MM.1S (cell line): ENCODE data around the gene PODXL2.

Source experiments
- DNase-seq: peaks from one replicate; pipeline ENCODE4 v3.0.0-alpha.2; 2015
- H2AFZ ChIP-seq: fragments of 300-600 bp; sonication (generic); 2 replicates; pipeline ENCODE4 v1.6.0; 2016; ENCODE audit warnings: antibody characterized with exemption, low read length
- H3F3A ChIP-seq: fragments of 300-600 bp; sonication (generic); 2 replicates; pipeline ENCODE4 v1.6.1; 2016; ENCODE audit warnings: mild to moderate bottlenecking, antibody characterized with exemption, low read length, moderate library complexity, mixed read lengths; ENCODE audit not compliant: insufficient read depth
- H3K27ac ChIP-seq: fragments of 300-600 bp; sonication (generic); 2 replicates; pipeline ENCODE4 v1.5.1; 2016; ENCODE audit warnings: mild to moderate bottlenecking, low read length
- H3K27me3 ChIP-seq: fragments of 300-600 bp; sonication (generic); replicated peaks from 2 replicates; pipeline ENCODE4 v1.6.0; 2016; ENCODE audit warnings: low read length; ENCODE audit not compliant: insufficient read depth
- H3K36me3 ChIP-seq: fragments of 300-600 bp; sonication (generic); replicated peaks from 2 replicates; pipeline ENCODE4 v1.6.1; 2016; ENCODE audit warnings: mild to moderate bottlenecking, low read length, mixed read lengths; ENCODE audit not compliant: insufficient read depth
- H3K4me1 ChIP-seq: fragments of 300-600 bp; sonication (generic); 2 replicates; pipeline ENCODE4 v1.6.1; 2016; ENCODE audit warnings: low read length, mixed read lengths
- H3K4me2 ChIP-seq: fragments of 300-600 bp; sonication (generic); 2 replicates; pipeline ENCODE4 v1.6.0; 2016; ENCODE audit warnings: low read depth, low read length
- H3K4me3 ChIP-seq: fragments of 300-600 bp; sonication (generic); 2 replicates; pipeline ENCODE4 v1.5.1; 2016; ENCODE audit warnings: low read length, mixed read lengths
- H3K79me2 ChIP-seq: fragments of 300-600 bp; sonication (generic); 2 replicates; pipeline ENCODE4 v1.6.1; 2016; ENCODE audit warnings: mixed run types, low read length, mixed read lengths
- H3K9ac ChIP-seq: fragments of 300-600 bp; sonication (generic); 2 replicates; pipeline ENCODE4 v1.6.1; 2016; ENCODE audit warnings: low read length, mixed read lengths
- H3K9me2 ChIP-seq: fragments of 300-600 bp; sonication (generic); replicated peaks from 2 replicates; pipeline ENCODE4 v1.6.1; 2016; ENCODE audit warnings: mild to moderate bottlenecking, low read length, mixed read lengths; ENCODE audit not compliant: insufficient read depth
- H3K9me3 ChIP-seq: fragments of 300-600 bp; sonication (generic); replicated peaks from 2 replicates; pipeline ENCODE4 v1.6.1; 2016; ENCODE audit warnings: mild to moderate bottlenecking, low read length, mixed read lengths; ENCODE audit not compliant: insufficient read depth
- H4K20me1 ChIP-seq: fragments of 300-600 bp; sonication (generic); 2 replicates; pipeline ENCODE4 v1.6.1; 2016; ENCODE audit warnings: mild to moderate bottlenecking, low read length, moderate library complexity, mixed read lengths; ENCODE audit not compliant: insufficient read depth
- CTCF ChIP-seq: fragments of 300-600 bp; sonication (generic); IDR thresholded peaks from 2 replicates; pipeline ENCODE4 v1.5.1; 2016; ENCODE audit warnings: antibody characterized with exemption, low read length, mixed read lengths
- EZH2 ChIP-seq: fragments of 300-600 bp; sonication (generic); optimal IDR thresholded peaks from 2 replicates; pipeline ENCODE3; 2017; ENCODE audit warnings: low read depth, mild to moderate bottlenecking, antibody characterized with exemption, low read length, mixed read lengths
- EZH2phosphoT487 ChIP-seq: fragments of 300-600 bp; sonication (generic); IDR thresholded peaks from 2 replicates; pipeline ENCODE4 v1.6.1; 2018; ENCODE audit warnings: antibody characterized with exemption, low read length

PODXL2 gene

GRCh38 chr3:127637546-127637945, 8.6 kb downstream of the PODXL2 start:
- no peaks in the 10 kb centered on the region for H3F3A ChIP-seq
- H3K27me3 ChIP-seq: no peaks in the 10 kb centered on the region
- no peaks in the 10 kb centered on the region for H4K20me1 ChIP-seq
- TF ChIP-seq CTCF: no peak
- TF ChIP-seq EZH2: no peak
- no peak for TF ChIP-seq EZH2phosphoT487
- no peak for DNase-seq
- H3K9me3 ChIP-seq: no peaks in the 10 kb centered on the region
- no peak overlapping the region for H3K9ac ChIP-seq
- H3K27ac ChIP-seq: no peak overlapping the region
- no peak overlapping the region for H3K4me3 ChIP-seq
- no peaks in the 10 kb centered on the region for H3K79me2 ChIP-seq
- H3K9me2 ChIP-seq: no peaks in the 10 kb centered on the region
- H3K4me2 ChIP-seq: no peak overlapping the region
- H3K36me3 ChIP-seq: no peaks in the 10 kb centered on the region
- no peak overlapping the region for H2AFZ ChIP-seq
- no peaks in the 10 kb centered on the region for H3K4me1 ChIP-seq

GRCh38 chr3:127637971-127638370, 9.0 kb downstream of the PODXL2 start:
- Histone ChIP-seq H3K4me3 (no peak overlapping the region), H3K9me2 (no peaks in the 10 kb centered on the region), H3K27ac (no peak overlapping the region), H3K4me2 (no peak overlapping the region), H3F3A (no peaks in the 10 kb centered on the region), H3K4me1 (no peaks in the 10 kb centered on the region), H3K36me3 (no peaks in the 10 kb centered on the region), H3K79me2 (no peaks in the 10 kb centered on the region), H2AFZ (no peak overlapping the region), H3K9ac (no peak overlapping the region), H3K9me3 (no peaks in the 10 kb centered on the region), H3K27me3 (no peaks in the 10 kb centered on the region), H4K20me1 (no peaks in the 10 kb centered on the region)
- TF ChIP-seq CTCF: no peak
- TF ChIP-seq EZH2phosphoT487: no peak
- TF ChIP-seq EZH2: no peak
- no peak for DNase-seq

- no peaks in the 10 kb centered on the region for H3K9me2 ChIP-seq
- no peaks in the 10 kb centered on the region for H3K4me1 ChIP-seq
- H3K9ac ChIP-seq: no peak overlapping the region
- no peaks in the 10 kb centered on the region for H4K20me1 ChIP-seq
- H3K9me3 ChIP-seq: no peaks in the 10 kb centered on the region
- H3F3A ChIP-seq: no peaks in the 10 kb centered on the region
- no peak overlapping the region for H3K4me3 ChIP-seq
- H3K27ac ChIP-seq: no peak overlapping the region
- no peaks in the 10 kb centered on the region for H3K27me3 ChIP-seq
- TF ChIP-seq CTCF (no peak), EZH2phosphoT487 (no peak), EZH2 (no peak)
- H3K4me2 ChIP-seq: no peak overlapping the region
- H3K79me2 ChIP-seq: no peaks in the 10 kb centered on the region
- no peaks in the 10 kb centered on the region for H3K36me3 ChIP-seq
- DNase-seq: no peak
- H2AFZ ChIP-seq: no peak overlapping the region
Observed at GRCh38 chr3:127639173-127640041, 10.4 kb downstream of the PODXL2 start.
